A673 (cell line): ENCODE measurements around the gene MYO1D.

Experiments
- EZH2 ChIP-seq: fragments of 200-600 bp; sonication (generic); IDR thresholded peaks from 2 replicates; pipeline ENCODE4 v1.6.1; 2017; ENCODE audit warnings: borderline replicate concordance, low read depth, mild to moderate bottlenecking, mixed read lengths, antibody characterized with exemption, low read length; ENCODE audit not compliant: poor library complexity, severe bottlenecking
- TF ChIP-seq, protein P1 (sequence below): fragments of 300-800, 200-600 bp; sonication (generic); conservative IDR thresholded peaks from 2 replicates; pipeline ENCODE4 v1.5.1; 2017; ENCODE audit warnings: low read depth, mild to moderate bottlenecking, antibody characterized with exemption, low read length, moderate library complexity, mixed read lengths

DNA sequence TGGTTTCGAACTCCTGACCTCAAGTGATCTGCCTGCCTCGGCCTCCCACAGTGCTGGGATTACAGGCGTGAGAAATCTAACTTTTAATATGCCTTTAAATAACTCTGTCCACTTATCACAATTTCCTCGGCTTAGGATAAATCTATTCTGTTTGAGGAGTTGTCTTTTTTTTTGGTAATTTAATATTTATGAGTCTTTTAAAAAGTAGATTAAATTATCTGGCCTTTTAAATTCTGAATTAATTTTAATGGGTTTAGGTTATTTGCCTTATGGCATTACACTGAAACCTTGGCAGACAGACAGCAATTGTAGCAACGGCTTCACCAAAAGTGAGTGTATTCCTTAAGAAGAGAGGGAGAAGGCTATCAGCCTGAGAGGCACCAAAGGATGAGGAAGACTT lies 66.2 kb downstream of the MYO1D start:
- TF ChIP-seq, protein P1, sequence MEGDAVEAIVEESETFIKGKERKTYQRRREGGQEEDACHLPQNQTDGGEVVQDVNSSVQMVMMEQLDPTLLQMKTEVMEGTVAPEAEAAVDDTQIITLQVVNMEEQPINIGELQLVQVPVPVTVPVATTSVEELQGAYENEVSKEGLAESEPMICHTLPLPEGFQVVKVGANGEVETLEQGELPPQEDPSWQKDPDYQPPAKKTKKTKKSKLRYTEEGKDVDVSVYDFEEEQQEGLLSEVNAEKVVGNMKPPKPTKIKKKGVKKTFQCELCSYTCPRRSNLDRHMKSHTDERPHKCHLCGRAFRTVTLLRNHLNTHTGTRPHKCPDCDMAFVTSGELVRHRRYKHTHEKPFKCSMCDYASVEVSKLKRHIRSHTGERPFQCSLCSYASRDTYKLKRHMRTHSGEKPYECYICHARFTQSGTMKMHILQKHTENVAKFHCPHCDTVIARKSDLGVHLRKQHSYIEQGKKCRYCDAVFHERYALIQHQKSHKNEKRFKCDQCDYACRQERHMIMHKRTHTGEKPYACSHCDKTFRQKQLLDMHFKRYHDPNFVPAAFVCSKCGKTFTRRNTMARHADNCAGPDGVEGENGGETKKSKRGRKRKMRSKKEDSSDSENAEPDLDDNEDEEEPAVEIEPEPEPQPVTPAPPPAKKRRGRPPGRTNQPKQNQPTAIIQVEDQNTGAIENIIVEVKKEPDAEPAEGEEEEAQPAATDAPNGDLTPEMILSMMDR: no peak
- no peak for TF ChIP-seq EZH2
